C4-2B (cell line): ENCODE results near the gene UNC45A.
"Not testable (repeated sequence)": the region's sequence is repeated elsewhere in the genome, so short reads cannot be mapped to it uniquely, and the experiment has no call there.

Source experiments
- H3K27ac ChIP-seq: fragments of 450-650 bp; 2 replicates; pipeline ENCODE4 v1.5.1; 2017
- CTCF ChIP-seq: fragments of 450-650 bp; conservative IDR thresholded peaks from 2 replicates; pipeline ENCODE4 v1.5.1; 2017; ENCODE audit warnings: mild to moderate bottlenecking
- ZFX ChIP-seq: fragments of 450-650 bp; IDR thresholded peaks from 2 replicates; pipeline ENCODE4 v1.6.1; 2017

UNC45A gene

GRCh38 chr15:90916461-90916860 lies 18.6 kb upstream of the UNC45A start:
- TF ChIP-seq CTCF (no peak), ZFX (no peak)
- no peak overlapping the region for H3K27ac ChIP-seq

- TF ChIP-seq ZFX (no peak), CTCF (no peak)
- no peak overlapping the region for H3K27ac ChIP-seq
These were observed 17.5 kb upstream of the UNC45A start for GRCh38 chr15:90917569-90917968.

GRCh38 chr15:90918034-90918788 lies 16.9 kb upstream of the UNC45A start:
- no peak overlapping the region for H3K27ac ChIP-seq
- TF ChIP-seq CTCF (no peak), ZFX (no peak)

- no peak overlapping the region for H3K27ac ChIP-seq
- TF ChIP-seq CTCF = no peak
- no peak for TF ChIP-seq ZFX
These were observed 16.2 kb upstream of the UNC45A start for GRCh38 chr15:90918835-90919234.

GRCh38 chr15:90921887-90922286 lies 13.2 kb upstream of the UNC45A start:
- H3K27ac ChIP-seq = no peak overlapping the region
- TF ChIP-seq ZFX = no peak
- no peak for TF ChIP-seq CTCF

GRCh38 chr15:90922712-90923322 lies 12.3 kb upstream of the UNC45A start:
- not testable (repeated sequence) for H3K27ac ChIP-seq

- no peak overlapping the region for H3K27ac ChIP-seq
- TF ChIP-seq ZFX = no peak
- no peak for TF ChIP-seq CTCF
These were observed 10.7 kb upstream of the UNC45A start for GRCh38 chr15:90924375-90924774.

- H3K27ac ChIP-seq = not testable (repeated sequence)
These were observed 8.3 kb upstream of the UNC45A start for GRCh38 chr15:90926766-90927165.

GRCh38 chr15:90928106-90928505 lies 7.0 kb upstream of the UNC45A start:
- H3K27ac ChIP-seq = not testable (repeated sequence)
